NCI-H82 treated with DMSO at 0.1 percent for 48 hours (cell line): ENCODE results near the gene SLC10A2.

ENCODE experiments used
- DNase-seq: peaks from one replicate; lab custom pipeline; 2025; ENCODE audit not compliant: unreplicated experiment; lab: John Stamatoyannopoulos, UW

SLC10A2 gene

DNA sequence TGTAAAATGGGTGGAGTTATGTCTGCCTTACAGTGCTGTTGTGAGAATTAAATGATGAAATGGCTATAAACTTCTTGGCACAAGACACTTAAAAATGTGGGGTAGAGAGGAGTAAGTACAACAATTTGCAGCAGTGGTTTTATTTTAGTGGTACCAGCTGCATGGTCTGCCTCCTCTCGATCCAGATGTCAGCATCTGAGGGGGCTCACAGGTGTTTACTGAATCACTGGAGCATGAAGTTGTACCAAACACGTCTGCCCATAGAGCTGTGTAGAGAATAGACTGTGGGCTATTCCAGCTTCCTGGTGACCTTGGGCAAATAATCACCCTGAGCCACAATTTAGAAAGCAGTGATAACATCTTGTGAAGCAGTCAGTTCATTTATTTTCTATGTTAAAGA lies 11.1 kb downstream of the SLC10A2 start:
- DNase-seq = no peak

DNA sequence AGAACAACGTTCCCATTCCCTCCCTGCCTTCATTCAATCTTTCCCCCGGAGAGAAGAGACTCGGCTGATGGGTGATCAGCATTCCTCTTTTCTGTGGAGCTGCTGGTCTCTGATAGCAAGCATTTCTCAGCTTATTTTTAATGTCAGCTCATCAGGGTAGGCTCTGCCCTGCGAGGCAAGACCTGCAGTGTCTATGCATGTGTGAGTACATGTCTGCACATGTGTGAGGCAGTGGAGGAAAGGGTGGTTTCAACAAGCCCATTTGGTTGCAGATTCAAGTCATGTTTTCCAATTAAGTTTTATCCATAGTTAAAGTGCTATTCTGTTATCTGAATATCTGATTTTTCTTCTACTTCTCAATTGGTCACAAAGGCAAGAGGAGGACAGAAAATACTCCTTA lies 19.5 kb downstream of the SLC10A2 start:
- DNase-seq = no peak

DNA sequence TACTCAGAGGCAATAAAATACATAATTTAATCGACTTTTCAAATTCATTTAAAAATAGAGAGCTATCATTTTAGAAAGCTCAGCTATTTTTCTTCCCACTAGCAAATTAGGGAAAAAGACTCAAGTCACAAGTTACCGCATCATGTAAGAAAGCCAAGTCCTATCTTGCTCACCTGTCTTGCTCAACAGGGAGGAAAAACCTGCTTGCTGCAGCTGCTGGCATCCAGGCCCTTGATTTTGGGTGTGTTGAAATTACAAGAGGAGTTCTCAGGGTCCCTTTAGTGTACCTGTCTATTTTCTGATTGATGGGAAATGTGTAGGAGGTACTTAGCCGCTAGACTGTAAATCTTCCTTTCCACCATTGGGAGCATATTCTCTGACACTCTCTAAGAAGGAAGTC lies 22.2 kb downstream of the SLC10A2 start:
- no peak for DNase-seq

DNA sequence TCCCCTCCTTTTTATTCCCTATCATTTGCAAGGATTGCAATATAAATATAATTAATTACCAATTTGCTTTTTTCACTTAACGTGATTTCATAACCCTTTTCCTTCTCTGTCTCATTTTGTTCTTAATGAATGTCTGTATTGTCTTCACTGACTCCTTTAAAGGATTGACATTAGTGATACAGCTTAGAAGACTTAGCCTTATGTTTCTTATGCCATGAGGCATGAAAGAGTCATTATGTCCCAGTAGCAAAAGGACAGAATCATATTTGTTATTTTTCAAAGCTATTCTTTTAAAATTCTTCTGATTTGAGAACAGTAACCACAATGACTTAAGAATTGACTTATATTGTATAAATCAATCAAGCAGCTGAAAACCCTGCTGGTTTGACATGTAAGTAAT lies 26.2 kb downstream of the SLC10A2 start:
- no peak for DNase-seq

DNA sequence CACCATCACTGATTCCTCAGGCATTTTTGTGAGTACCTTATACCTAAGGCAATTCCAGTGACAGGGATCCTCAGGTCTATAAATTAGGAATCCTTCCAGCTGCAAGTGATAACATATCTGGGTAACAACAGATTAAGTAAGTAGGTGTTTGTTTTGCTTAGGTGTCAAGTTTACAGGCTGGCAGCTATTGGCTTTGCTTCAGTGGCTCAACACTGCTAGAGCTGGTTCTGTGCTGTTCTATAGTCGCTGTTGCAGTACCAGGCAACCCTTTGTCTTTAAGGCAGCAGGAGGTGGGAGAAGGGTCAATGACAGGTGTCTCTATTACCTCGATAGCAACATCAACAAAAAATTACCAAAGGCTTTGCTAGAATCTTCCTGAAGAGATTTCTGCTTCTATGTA lies 27.0 kb downstream of the SLC10A2 start:
- DNase-seq = no peak

DNA sequence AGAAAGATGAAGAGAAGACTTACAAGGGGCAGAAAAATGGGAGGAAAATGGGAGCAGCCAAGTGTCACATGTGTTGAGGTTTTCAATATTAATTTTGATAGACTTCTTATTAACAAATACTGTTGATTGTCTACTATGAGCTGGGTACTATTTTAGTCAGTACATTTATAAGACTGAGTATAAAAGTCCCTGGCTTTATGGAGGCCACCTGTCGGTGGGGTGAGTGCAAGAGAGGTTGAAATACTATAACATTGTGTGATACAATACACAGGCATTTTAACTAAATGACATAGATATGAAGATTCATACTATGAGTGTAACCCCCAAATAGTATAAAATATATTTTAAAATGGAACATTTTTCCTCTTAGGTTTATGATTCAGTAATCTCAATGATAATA lies 29.9 kb downstream of the SLC10A2 start:
- no peak for DNase-seq

DNA sequence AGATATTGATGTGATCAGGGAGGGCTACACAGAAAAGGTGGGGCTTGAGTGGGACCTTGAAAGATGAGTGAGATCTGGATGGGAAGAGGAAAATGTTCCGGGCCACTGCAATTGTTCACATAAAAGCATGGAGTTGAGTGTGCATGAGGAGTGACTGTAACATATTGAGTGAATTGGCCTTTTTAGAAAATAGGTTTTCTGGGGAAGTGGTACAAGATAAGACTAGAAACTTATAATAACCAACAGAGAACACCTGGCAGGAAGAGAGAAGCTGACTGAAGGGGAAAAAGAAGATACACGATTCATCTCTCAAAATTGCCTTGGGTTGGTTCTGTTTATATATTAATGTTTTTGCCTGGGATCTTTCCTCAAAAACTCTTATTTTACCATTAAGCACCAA lies 32.2 kb downstream of the SLC10A2 start:
- DNase-seq = no peak

DNA sequence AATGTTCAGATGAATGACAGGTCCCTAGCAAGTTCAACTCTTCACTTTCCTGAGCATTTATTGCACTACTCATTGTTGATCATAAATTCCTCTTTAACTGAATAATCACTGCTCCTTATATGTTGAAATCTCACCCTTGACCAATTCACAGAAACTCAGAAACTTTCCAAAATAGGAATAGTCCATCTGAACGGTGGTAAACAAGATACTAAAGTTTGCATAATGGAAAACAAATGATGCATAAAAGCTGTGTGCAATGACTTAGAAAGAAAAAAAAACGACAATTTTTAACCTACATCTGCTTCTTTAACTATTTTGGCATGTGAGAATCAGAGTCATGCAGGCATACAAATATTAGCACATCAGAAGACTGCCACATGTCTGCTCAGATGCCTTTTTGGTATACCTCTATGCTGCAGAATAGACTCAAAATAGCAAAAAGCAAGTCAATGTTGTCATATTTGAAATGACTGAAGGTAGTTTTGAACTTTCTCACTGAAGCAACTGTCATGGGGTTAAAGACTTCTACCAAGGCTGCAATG lies 34.8 kb downstream of the SLC10A2 start:
- no peak for DNase-seq

DNA sequence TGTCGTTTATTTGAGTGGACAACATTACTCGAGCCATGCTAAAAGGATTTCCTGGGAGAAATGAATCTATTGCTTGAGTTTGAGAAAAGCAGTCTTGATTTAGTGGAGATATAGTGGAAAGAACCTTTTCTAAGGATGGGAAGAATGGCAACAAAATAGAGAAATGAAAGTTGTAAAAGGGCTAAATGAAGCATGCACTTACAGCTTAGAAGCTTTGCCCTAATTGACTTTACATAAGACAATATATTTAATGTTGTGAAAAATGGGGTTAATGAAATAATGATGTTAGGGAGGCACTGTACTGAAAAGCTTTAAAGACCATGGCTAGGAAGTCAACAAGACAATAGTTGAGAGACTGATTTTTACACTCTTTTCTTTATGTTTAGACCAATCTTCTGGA lies 35.4 kb downstream of the SLC10A2 start:
- DNase-seq = no peak

DNA sequence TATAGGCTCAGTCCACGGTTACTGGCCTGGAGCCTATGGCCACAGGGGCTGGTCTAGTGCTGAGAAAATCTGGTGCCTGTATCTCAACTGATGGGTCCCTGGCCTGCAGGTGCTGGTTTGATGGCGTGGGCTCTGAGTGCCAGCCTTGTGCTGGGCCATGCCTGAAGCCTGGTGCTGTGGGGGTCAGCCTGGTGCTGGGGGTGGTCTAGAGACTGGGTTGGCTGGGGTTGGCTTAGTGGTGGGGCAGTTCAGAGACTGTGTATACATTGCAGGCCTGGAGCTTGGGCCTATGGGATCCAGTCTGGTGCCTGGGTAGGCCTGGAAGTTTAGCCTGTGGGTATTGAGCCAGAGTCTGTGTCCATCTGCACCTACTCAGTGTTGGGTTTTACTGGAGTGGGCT lies 36.4 kb downstream of the SLC10A2 start:
- DNase-seq = no peak

DNA sequence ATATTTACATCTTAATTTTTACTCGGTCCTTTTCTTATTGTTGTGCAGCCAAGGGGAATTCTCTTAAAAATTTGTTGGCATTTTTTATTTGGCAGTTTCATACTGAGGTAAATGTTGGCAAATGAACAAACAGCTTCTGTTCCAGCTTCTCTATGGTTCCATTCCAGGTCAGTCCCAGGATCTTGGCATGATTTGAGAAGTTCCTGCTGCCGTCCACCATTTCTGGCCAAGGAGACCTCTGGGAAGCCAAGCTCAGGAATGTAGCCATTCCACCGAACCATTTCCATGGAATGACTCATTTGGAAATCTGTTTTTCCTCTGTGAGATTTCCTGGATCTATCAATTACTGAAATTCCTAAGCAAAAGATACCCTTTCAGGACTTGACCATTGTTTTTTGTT lies 43.9 kb downstream of the SLC10A2 start:
- DNase-seq = no peak

DNA sequence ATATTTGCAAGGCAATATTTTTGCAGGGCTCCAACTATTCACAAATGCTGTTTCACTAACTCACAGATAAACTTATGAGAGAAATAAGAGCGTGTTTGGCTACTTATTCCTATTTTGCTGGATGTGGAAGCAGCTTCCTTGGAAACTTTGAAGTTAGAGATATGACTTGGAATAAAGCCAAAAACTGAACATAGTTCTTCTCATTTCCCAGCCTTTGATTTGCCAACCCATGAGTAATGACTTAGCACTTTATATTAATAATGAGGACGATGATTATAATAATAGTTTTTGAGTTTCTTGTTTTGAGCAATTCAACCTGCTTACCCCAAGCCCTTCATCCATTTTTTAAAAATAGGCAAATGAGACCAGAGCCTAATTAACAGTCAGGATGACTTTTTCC lies 47.7 kb downstream of the SLC10A2 start:
- no peak for DNase-seq

DNA sequence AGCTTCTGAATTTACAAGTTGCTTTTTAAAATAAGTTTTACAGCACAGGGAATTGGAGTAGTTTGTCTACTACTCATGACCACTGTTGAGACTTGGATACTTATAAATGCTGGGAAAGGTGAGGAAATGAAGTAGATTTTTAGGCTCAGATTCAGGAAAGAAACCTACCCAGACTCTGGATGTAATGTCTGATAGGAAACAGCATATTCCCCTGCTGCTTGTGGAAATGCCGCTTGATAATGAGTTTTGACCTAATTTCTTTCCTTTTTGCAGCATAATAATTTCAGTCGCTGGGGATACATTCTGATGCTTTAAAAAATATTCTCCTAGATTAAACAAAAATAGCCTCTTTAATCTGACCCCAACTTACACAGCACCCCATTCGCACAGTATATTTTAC lies 53.6 kb downstream of the SLC10A2 start:
- DNase-seq = no peak

DNA sequence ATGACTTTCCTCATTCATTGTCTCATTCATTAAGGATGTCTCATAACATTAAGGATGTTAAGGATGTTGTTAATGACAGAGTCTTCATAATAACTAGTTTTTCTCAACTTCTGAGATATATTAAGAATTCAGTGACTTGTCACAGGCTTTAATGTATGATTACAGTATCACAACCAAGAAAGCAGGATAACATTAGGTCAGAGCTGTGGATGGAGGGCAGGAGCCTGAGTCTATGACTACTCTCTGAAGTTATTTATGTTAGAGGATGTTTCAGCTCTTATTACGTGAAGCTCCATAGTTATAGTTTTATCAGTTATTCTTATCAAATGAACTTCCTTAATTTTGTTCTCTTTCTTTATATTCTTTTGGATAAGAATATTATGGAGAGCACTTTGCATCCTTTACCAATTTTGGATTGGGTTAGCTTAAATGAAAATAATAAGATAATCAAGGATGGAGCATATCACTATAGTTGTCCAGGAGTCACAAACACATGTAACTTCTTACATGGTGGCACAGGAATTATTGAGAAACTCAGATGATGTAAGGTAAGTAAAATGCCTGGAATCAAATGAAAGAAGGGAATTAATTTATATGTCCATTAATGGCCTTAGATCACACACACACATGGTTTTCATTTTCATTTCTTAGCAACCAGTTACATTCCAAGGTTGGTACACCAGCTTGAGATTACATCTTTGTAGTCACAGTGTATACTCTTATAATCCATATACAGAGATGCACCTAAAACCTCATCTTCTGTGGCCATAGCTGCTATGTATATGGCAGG lies 57.0 kb downstream of the SLC10A2 start:
- no peak for DNase-seq

DNA sequence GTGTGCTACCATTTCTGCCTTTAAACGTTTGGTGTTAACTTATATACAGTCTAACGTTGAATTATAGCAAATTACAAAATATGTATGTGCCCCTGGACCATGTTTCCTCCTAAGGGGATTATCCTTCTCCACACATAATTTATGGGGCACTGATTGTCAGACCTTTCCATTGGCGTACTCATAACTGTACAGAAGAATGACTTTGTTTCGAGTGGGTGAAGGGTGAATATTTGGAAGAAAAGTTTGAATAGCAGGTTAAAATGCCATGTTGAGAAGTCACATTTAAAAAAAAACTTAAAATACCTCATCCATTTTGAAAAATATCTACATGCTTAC lies 58.8 kb downstream of the SLC10A2 start:
- no peak for DNase-seq

DNA sequence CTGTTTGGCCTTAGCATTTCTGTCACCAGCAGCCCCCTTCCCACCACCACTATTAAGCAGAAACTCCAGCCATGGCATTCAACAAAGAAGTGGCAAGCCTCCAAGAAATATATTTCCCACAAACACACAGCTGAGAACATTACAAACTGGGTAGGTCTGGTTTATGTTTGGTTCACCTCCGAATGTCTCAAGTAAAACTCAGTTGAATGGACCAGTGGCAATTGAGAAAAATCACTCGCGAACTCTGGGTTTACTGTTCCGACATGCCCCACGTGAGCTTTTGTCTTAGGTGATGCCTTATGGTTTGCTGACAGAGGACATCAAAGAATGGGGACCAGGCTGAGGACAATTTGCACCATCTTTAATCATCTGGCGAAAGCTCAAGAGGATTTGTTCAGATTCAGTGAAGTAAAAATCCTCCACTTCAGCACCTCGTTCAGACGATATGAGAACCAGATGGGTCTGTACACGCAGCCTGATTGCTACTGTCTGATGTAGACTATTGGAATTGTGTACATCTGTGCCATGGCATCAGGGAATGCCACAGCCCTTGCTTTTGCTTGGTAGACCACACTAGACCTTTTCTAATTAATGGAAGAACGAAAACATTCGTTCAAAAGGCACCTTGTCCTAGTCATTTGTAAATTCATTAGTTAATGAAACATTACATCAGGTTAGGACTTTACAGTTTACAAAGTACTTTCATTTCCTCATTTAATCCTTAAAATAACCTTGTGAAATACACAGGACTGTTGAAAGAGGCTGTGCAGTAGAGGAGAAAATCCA lies 59.4 kb downstream of the SLC10A2 start:
- DNase-seq = no peak

DNA sequence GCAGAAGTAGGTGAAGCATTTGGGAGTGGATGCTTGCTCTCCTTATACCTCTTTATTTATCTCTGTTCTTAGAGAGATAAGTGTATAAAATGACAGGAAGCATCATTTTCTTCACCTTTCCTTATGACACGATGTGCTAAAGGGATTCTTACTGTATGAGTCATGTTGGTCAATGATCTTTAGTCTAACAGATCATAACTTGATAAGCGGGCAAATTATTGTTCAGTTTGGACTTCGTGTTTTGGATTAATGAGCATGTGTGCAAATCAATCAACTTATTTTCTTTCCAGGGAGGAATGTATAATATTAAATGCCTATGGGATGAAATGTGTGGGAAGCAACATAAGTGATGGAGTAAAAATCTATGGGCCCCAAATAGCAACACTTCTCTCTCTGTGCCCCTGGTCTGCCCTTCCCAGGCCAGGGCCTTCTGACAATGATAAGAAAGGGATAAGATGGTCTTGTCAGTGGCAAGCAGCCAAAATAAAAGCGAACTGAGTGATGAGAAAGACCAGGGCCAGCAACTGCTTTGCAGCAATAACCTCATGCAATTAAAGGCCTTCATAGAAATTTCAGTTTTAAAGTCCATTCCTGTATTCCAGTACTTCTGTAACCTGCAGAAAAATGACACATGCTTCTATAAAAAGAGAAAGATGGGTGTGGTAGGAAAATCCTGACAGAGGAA lies 61.4 kb downstream of the SLC10A2 start:
- no peak for DNase-seq

DNA sequence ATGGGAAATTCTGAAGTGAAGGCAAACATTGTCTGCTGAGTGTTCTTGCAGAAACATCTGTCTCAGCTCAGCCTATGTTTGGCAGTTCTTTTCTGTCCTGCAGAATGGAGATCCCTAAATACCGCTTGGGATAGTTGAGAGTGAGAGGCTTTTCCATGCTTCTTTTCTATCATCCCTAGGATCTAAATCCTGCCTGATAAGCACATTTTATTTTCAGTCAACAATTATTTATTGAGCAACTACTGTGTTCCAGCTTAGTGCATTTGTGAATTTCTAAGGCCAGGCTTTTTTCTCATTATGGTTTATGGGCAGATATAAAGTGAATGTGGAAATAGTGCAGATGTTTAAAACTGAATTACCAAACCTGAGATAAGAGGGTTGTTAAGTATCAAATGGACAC lies 62.6 kb downstream of the SLC10A2 start:
- DNase-seq = no peak

DNA sequence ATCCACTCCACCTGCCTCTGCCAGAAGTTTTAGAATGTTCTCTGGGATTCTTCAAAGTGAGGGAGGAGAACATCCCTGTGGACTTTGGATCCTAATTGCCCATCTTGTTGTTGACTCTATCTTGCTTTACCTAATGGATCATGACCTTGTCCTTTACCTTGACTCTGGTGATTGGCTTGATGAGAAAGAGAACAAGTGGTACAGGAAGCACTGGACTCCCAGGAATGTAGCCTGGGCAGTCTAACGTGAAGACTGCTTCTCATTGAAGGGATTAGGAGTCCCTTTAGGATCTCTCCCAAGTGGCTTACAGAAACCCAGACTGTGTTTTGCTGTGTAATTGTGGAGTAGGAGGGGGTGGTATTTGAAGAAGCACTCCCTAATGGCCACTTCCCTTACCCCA lies 63.9 kb downstream of the SLC10A2 start:
- no peak for DNase-seq

DNA sequence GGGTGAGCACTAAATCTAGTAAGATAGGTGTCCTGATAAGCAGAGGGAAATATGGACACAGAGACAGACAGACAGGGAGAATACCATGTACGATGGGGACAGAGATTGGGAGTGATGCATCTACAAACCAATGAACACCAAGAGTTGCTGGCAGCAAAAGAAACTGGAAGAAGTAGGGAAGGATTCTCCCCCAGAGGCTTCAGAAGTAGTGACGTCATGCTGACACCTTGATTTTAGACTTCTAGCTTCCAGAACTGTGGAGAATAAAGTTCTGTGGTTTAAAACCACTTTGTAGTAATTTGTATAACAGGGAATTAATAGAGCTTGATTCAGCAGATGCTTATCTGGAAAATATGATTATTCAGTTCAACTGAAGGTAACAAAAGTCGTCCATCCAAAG lies 66.1 kb downstream of the SLC10A2 start:
- no peak for DNase-seq

DNA sequence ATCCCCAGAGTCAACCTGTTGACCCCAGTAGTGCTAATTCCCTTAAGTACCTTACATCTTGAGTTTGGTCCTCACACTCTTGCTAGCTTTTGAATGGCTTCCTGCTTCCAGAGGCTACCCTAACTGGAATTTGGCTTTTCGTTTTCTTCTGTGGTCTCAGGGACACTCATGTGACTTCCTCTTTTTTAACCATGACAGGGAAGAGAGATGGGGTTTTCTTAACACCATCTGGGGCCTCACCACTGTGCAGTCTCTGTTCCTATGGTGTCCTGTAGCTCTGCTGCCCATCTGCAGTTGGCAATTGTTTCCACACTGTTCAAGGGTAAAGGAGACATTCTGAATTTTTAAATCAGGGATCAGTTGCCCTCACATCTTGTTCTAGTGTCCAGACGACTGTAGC lies 66.7 kb downstream of the SLC10A2 start:
- no peak for DNase-seq
